Smooth muscle cell of the brain vasculature (primary cell): Measurements from ENCODE around the gene ADIPOQ.
"Not testable (repeated sequence)": the region's sequence is repeated elsewhere in the genome, so short reads cannot be mapped to it uniquely, and the experiment has no call there.

ENCODE experiments used
- DNase-seq: peaks from one replicate; pipeline ENCODE4 v3.0.0-alpha.2; 2012; ENCODE audit warnings: low read depth, low spot score

Gene ADIPOQ

DNA sequence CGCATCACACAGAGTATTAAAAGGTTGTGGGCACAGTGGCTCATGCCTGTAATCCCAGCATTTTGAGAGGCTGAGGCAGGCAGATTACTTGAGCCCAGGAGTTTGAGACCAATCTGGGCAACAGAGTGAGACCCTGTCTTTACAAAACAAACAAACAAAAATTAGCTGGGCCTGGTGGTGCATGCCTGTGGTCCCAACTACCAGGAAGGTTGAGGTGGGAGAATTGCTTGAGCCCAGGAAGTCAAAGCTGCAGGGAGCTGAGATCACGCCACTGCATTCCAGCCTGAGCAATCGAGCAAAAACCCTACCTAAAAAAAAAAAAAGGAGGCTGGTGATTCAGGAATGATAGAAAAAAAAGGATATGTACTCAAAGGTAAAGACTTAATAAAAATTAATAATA is 59.6 kb downstream of the ADIPOQ start:
- DNase-seq, result no peak

- no peak for DNase-seq
Measured at GRCh38 chr3:186902713-186903112, 60.2 kb downstream of the ADIPOQ start.

GRCh38 chr3:186903676-186904075 is 61.2 kb downstream of the ADIPOQ start:
- not testable (repeated sequence) for DNase-seq

DNA sequence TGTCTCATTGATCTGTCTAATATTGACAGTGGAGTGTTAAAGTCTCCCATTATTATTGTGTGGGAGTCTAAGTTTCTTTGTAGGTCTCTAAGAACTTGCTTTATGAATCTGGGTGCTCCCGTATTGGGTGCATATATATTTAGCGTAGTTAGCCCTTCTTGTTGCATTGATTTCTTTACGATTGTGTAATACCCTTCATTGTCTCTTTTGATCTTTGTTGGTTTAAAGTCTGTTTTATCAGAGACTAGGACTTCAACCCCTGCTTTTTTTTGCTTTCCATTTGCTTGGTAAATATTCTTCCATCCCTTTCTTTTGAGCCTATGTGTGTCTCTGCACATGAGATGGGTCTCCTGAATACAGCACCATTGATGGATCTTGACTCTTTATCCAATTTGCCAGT is 64.6 kb downstream of the ADIPOQ start:
- DNase-seq, result not testable (repeated sequence)
